ENCODE measurements around the gene FRMD3. TPM values are rescaled to one million over a fixed set of nuclear protein-coding genes. Genes with fewer than 3 reads are reported as not detected.

Gene FRMD3
- total RNA-seq, 1 experiment from 2014 or later: 0.55 TPM

GRCh38 chr9:83312537-83312936 lies 225.7 kb downstream of the FRMD3 start:
- Mint-ChIP-seq H3K36me3 (ENCODE audit: insufficient read depth in 1 of 3, low read depth in 3 of 3) (no peaks in the 10 kb centered on the region; a peak in 1 of 7 replicates), H3K4me3 (no peak overlapping the region), H3K27ac (no peak overlapping the region), H3K9me3 (no peaks in the 10 kb centered on the region), H3K27me3 (ENCODE audit: low read depth) (no peaks in the 10 kb centered on the region; the same call in 1 of the 2 replicates), H3K4me1 (no peaks in the 10 kb centered on the region; a peak in 2 of 4 replicates)
- Histone ChIP-seq H3K4me1 (ENCODE audit: insufficient read depth, low read length) (no peaks in the 10 kb centered on the region), H2BK20ac (ENCODE audit: low read depth, low read length, poor library complexity, severe bottlenecking) (no peak overlapping the region), H3K18ac (ENCODE audit: insufficient read length, low read depth, low read length) (no peak overlapping the region), H4K91ac (ENCODE audit: insufficient read length, low read depth, low read length) (no peak overlapping the region), H2BK12ac (ENCODE audit: insufficient read length, low read depth, low read length) (no peak overlapping the region), H2AK5ac (ENCODE audit: insufficient read length, low read length) (no peak overlapping the region), H3K27ac (ENCODE audit: insufficient read length, low read depth, low read length) (no peak overlapping the region), H3K9me3 (ENCODE audit: control insufficient read depth, low read depth, low read length) (no peaks in the 10 kb centered on the region), H3K14ac (ENCODE audit: insufficient read depth, low read length) (no peak overlapping the region), H3K79me2 (ENCODE audit: insufficient read depth, low read length) (no peaks in the 10 kb centered on the region), H3K56ac (ENCODE audit: insufficient read length, low read depth, low read length) (no peak overlapping the region), H2BK5ac (ENCODE audit: insufficient read length, low read length) (no peak overlapping the region), H3T11ph (ENCODE audit: low read length) (no peak overlapping the region), H2AFZ (ENCODE audit: low read length) (no peak overlapping the region), H3K27me3 (ENCODE audit: insufficient read depth, low read length) (no peaks in the 10 kb centered on the region), H3K23me2 (ENCODE audit: insufficient read length, low read depth, low read length, poor library complexity, severe bottlenecking) (no peaks in the 10 kb centered on the region), H3K23ac (ENCODE audit: insufficient read length, low read depth, low read length) (no peak overlapping the region), H3K79me1 (ENCODE audit: insufficient read depth, low read depth, low read length, poor library complexity, severe bottlenecking) (no peaks in the 10 kb centered on the region), H2BK120ac (ENCODE audit: low read depth, low read length, poor library complexity, severe bottlenecking) (no peak overlapping the region), H3K4ac (ENCODE audit: low read depth, low read length) (no peak overlapping the region), H2BK15ac (ENCODE audit: low read depth, low read length) (no peak overlapping the region), H3K9ac (ENCODE audit: extremely low read depth, insufficient read length, low read length) (no peak overlapping the region), H4K20me1 (ENCODE audit: control insufficient read depth, insufficient read depth, insufficient read length) (no peaks in the 10 kb centered on the region), H3K4me2 (ENCODE audit: insufficient read depth, insufficient read length, low read length) (no peak overlapping the region), H4K8ac (replicated peaks; ENCODE audit: insufficient read length, low read depth, low read length) (no peak overlapping the region), H4K5ac (ENCODE audit: insufficient read length, low read depth, low read length) (no peak overlapping the region)
- TF ChIP-seq, protein P1, sequence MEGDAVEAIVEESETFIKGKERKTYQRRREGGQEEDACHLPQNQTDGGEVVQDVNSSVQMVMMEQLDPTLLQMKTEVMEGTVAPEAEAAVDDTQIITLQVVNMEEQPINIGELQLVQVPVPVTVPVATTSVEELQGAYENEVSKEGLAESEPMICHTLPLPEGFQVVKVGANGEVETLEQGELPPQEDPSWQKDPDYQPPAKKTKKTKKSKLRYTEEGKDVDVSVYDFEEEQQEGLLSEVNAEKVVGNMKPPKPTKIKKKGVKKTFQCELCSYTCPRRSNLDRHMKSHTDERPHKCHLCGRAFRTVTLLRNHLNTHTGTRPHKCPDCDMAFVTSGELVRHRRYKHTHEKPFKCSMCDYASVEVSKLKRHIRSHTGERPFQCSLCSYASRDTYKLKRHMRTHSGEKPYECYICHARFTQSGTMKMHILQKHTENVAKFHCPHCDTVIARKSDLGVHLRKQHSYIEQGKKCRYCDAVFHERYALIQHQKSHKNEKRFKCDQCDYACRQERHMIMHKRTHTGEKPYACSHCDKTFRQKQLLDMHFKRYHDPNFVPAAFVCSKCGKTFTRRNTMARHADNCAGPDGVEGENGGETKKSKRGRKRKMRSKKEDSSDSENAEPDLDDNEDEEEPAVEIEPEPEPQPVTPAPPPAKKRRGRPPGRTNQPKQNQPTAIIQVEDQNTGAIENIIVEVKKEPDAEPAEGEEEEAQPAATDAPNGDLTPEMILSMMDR (conservative IDR thresholded peaks at IDR 0.05): no peak
- no CpG with 5 or more reads among the region's 11 CpGs for WGBS (ENCODE audit: extremely low coverage, insufficient read length, low lambda C conversion rate)
- DNase-seq: peak; percentile 57

All from H9 (cell line).